GM23338 (cell line): ENCODE data around the gene IFTAP. TPM values are rescaled to one million over a fixed set of nuclear protein-coding genes. Genes with fewer than 3 reads are reported as not detected.
A peak's percentile ranks its signal among the peaks of the same experiment; 100 is the strongest.

Experiments used
- ATAC-seq: fragments of 200-7000 bp; cut with Tn5 transposase; 3 replicates; pipeline ENCODE4 v1.9.1; 2020
- DNase-seq: peaks from one replicate; pipeline ENCODE4 v3.0.0-alpha.2; 2015; ENCODE audit warnings: low spot score
- H2AFZ ChIP-seq: fragments of 200-600 bp; sonication (generic); 2 replicates; pipeline ENCODE4 v1.8.0; 2016; ENCODE audit warnings: antibody characterized with exemption, mild to moderate bottlenecking, moderate library complexity
- H3F3A ChIP-seq: fragments of 200-600 bp; sonication (generic); replicated peaks from 2 replicates; pipeline ENCODE4 v1.8.0; 2017; ENCODE audit warnings: antibody characterized with exemption, mixed run types, low read depth
- H3K27ac ChIP-seq: fragments of 200-600 bp; sonication (generic); 2 replicates; pipeline ENCODE4 v1.6.1; 2016; ENCODE audit warnings: low read depth
- H3K27me3 ChIP-seq: fragments of 200-600 bp; sonication (generic); 2 replicates; pipeline ENCODE4 v1.8.0; 2016; ENCODE audit warnings: mild to moderate bottlenecking, mixed run types, moderate library complexity; ENCODE audit not compliant: insufficient read depth
- H3K36me3 ChIP-seq: fragments of 200-600 bp; sonication (generic); 2 replicates; pipeline ENCODE4 v1.8.0; 2016; ENCODE audit warnings: mild to moderate bottlenecking; ENCODE audit not compliant: insufficient read depth
- H3K4me1 ChIP-seq: fragments of 200-600 bp; sonication (generic); 2 replicates; pipeline ENCODE4 v1.8.0; 2016; ENCODE audit warnings: mild to moderate bottlenecking, moderate library complexity; ENCODE audit not compliant: insufficient read depth
- H3K4me2 ChIP-seq: fragments of 200-600 bp; sonication (generic); 2 replicates; pipeline ENCODE4 v1.7.1; 2017; ENCODE audit warnings: mixed run types
- H3K4me3 ChIP-seq: fragments of 200-600 bp; sonication (generic); 2 replicates; pipeline ENCODE4 v1.6.1; 2016; ENCODE audit warnings: mixed run types
- H3K79me2 ChIP-seq: fragments of 200-600 bp; sonication (generic); replicated peaks from 2 replicates; pipeline ENCODE4 v1.8.0; 2017; ENCODE audit warnings: mild to moderate bottlenecking; ENCODE audit not compliant: insufficient read depth
- H3K9me2 ChIP-seq: fragments of 200-600 bp; sonication (generic); 2 replicates; pipeline ENCODE4 v1.8.0; 2017; ENCODE audit not compliant: insufficient read depth
- H4K20me1 ChIP-seq: fragments of 200-600 bp; sonication (generic); replicated peaks from 2 replicates; pipeline ENCODE4 v1.8.0; 2017; ENCODE audit warnings: mild to moderate bottlenecking; ENCODE audit not compliant: insufficient read depth
- H3K27ac Mint-ChIP-seq: 2 replicates; pipeline ENCODE4 v1.8.0; 2020; ENCODE audit warnings: inconsistent platforms, mild to moderate bottlenecking, moderate library complexity, mixed read lengths
- H3K27me3 Mint-ChIP-seq: 3 replicates; pipeline ENCODE4 v1.8.0; 2022; ENCODE audit warnings: low read depth, mild to moderate bottlenecking, moderate library complexity, mixed read lengths, inconsistent platforms; ENCODE audit not compliant: insufficient read depth, poor library complexity
- H3K36me3 Mint-ChIP-seq: 3 replicates; pipeline ENCODE4 v1.8.0; 2021; ENCODE audit warnings: low read depth, mild to moderate bottlenecking, inconsistent platforms, moderate library complexity, mixed read lengths
- H3K4me1 Mint-ChIP-seq: 3 replicates; pipeline ENCODE4 v1.8.0; 2020; ENCODE audit warnings: mild to moderate bottlenecking, inconsistent platforms, mixed read lengths
- H3K4me3 Mint-ChIP-seq: 3 replicates; pipeline ENCODE4 v1.8.0; 2021; ENCODE audit warnings: moderate library complexity, mild to moderate bottlenecking, inconsistent platforms, mixed read lengths
- H3K9me3 Mint-ChIP-seq: 3 replicates; pipeline ENCODE4 v1.8.0; 2020; ENCODE audit warnings: moderate library complexity, mild to moderate bottlenecking, inconsistent platforms, mixed read lengths
- ETS1 ChIP-seq: IDR thresholded peaks from 2 replicates; pipeline ENCODE4 v1.6.1; 2016; ENCODE audit warnings: antibody characterized with exemption
- EZH2 ChIP-seq: fragments of 200-600 bp; sonication (generic); IDR thresholded peaks from one replicate; pipeline ENCODE4 v1.8.0; 2017; ENCODE audit warnings: antibody characterized with exemption, mild to moderate bottlenecking, low read depth; ENCODE audit not compliant: unreplicated experiment
- EZH2phosphoT487 ChIP-seq: fragments of 200-600 bp; sonication (generic); IDR thresholded peaks from one replicate; pipeline ENCODE4 v1.8.1; 2018; ENCODE audit warnings: antibody characterized with exemption; ENCODE audit not compliant: unreplicated experiment
- JUNB ChIP-seq: IDR thresholded peaks from one replicate; pipeline ENCODE4 v1.6.1; 2016; ENCODE audit warnings: antibody characterized with exemption; ENCODE audit not compliant: unreplicated experiment
- NANOG ChIP-seq: IDR thresholded peaks from 2 replicates; pipeline ENCODE4 v1.6.1; 2016; ENCODE audit warnings: antibody characterized with exemption, borderline replicate concordance
- POLR2AphosphoS5 ChIP-seq: IDR thresholded peaks from 2 replicates; pipeline ENCODE4 v1.6.1; 2016; ENCODE audit warnings: antibody characterized with exemption, low read depth
- REST ChIP-seq: IDR thresholded peaks from one replicate; pipeline ENCODE4 v1.6.1; 2018; ENCODE audit warnings: antibody characterized with exemption; ENCODE audit not compliant: unreplicated experiment
- STAT1 ChIP-seq: IDR thresholded peaks from one replicate; pipeline ENCODE4 v1.6.1; 2016; ENCODE audit warnings: antibody characterized with exemption; ENCODE audit not compliant: unreplicated experiment
- ZNF114 ChIP-seq: fragments of 250-450 bp; sonication (Bioruptor Pico); IDR thresholded peaks from 2 replicates; pipeline ENCODE4 v1.5.0; 2020; ENCODE audit warnings: mild to moderate bottlenecking, moderate library complexity
- ZNF331 ChIP-seq: fragments of 250-450 bp; sonication (Bioruptor Pico); IDR thresholded peaks from 2 replicates; pipeline ENCODE4 v1.5.0; 2020; ENCODE audit warnings: low read depth, mild to moderate bottlenecking, moderate library complexity
- ZNF462 ChIP-seq: fragments of 250-450 bp; sonication (Bioruptor Pico); IDR thresholded peaks from 2 replicates; pipeline ENCODE4 v1.5.0; 2020; ENCODE audit warnings: mild to moderate bottlenecking, moderate library complexity
- polyA plus RNA-seq: library from polyadenylated mRNA; unstranded; fragments of >200 nt; fragmentation: Nextera tagmentation; extraction: Ambion mirVana; gene quantifications from 2 replicates; pipeline ENCODE4 v1.2.1, GENCODE V29; 2016
- total RNA-seq: library from RNA; depleted of rRNA; stranded (reverse); fragments of >200 nt; shearing (Covaris generic); gene quantifications from 2 replicates; pipeline ENCODE4 v1.2.3, GENCODE V29; 2014

The IFTAP gene
- total and polyA plus RNA-seq, 2 experiments from 2014 or later, result 17.1 to 39.1 TPM

DNA sequence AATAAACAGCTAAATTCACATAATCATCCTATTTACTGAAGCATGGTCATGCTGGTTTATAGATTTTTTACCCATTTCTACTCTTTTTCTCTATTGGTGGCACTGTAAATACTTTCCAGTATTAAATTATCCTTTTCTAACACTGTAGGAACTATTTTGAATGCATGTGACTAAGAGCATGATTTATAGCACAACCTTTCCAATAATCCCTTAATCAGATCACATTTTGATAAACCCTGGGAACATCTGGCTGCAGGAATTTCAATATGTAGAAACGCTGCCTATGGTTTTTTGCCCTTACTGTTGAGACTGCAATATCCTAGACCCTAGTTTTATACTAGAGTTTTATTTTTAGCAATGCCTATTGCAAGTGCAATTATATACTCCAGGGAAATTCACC, 15.8 kb upstream of the IFTAP start (continued):
- no peak for TF ChIP-seq ZNF462 (CRISPR knock-in tag)
- no peak for TF ChIP-seq ETS1

DNA sequence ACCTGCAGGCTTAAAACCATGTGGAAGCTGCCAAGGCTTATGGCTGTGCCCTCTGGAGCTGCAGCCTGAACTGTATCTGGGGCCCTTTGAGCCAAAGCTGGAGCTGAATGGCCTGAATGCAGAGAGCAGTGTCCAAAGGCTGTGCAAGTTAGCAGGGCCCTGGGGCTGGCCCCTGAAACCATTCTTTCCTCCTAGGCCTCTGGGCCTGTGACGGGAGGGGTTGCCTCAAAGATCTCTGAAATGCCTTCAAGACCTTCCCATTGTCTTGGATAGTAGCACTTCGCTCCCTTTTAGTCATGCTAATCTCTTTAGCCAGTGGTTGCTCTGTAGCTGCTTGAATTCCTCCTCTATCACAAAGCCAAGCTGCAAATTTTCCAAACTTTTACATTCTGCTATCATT, 12.8 kb upstream of the IFTAP start:
- H4K20me1 ChIP-seq, result no peaks in the 10 kb centered on the region
- H3K27me3 ChIP-seq, result no peaks in the 10 kb centered on the region
- Mint-ChIP-seq H3K27ac (no peak overlapping the region), H3K4me1 (no peaks in the 10 kb centered on the region), H3K4me3 (no peak overlapping the region), H3K27me3 (peaks cover 3% of the 10 kb centered on the region), H3K9me3 (peaks cover 28% of the 10 kb centered on the region), H3K36me3 (peaks cover 15% of the 10 kb centered on the region)
- no peaks in the 10 kb centered on the region for H3K9me2 ChIP-seq
- no peak overlapping the region for H3K4me2 ChIP-seq
- DNase-seq (peak; percentile 1), ATAC-seq (no peak)
- H2AFZ ChIP-seq, result no peak overlapping the region
- no peaks in the 10 kb centered on the region for H3F3A ChIP-seq
- peaks cover 5% of the 10 kb centered on the region; the same call in 1 of the 2 replicates for H3K36me3 ChIP-seq
- H3K27ac ChIP-seq, result no peak overlapping the region
- H3K4me1 ChIP-seq, result no peaks in the 10 kb centered on the region
- H3K4me3 ChIP-seq, result no peak overlapping the region
- no peaks in the 10 kb centered on the region for H3K79me2 ChIP-seq
- TF ChIP-seq EZH2 (no peak), ETS1 (no peak), EZH2phosphoT487 (no peak), POLR2AphosphoS5 (no peak), REST (no peak), ZNF114 (no peak), JUNB (no peak), NANOG (no peak), STAT1 (no peak), ZNF331 (CRISPR knock-in tag) (no peak)
